GM19025 (cell line): Measurements from ENCODE around the gene CSNK1A1L.

Source experiments
- ATAC-seq: cut with Tn5 transposase; IDR thresholded peaks from one replicate; pipeline ENCODE4 v1.9.1; 2021; ENCODE audit warnings: mild to moderate bottlenecking, low read depth, moderate library complexity; ENCODE audit not compliant: unreplicated experiment

CSNK1A1L gene

GRCh38 chr13:37105251-37105714 lies at the start of gene CSNK1A1L:
Gene CSNK1A1L (minus strand): TSS chr13:37105664. CDS start chr13:37105256, 408 bp downstream.
- no peak for ATAC-seq

GRCh38 chr13:37149380-37149779 lies 43.9 kb upstream of the CSNK1A1L start:
- ATAC-seq, result no peak

- no peak for ATAC-seq
Measured at GRCh38 chr13:37148501-37148900, 43.0 kb upstream of the CSNK1A1L start.

GRCh38 chr13:37144661-37145060 lies 39.2 kb upstream of the CSNK1A1L start:
- ATAC-seq, result no peak

DNA sequence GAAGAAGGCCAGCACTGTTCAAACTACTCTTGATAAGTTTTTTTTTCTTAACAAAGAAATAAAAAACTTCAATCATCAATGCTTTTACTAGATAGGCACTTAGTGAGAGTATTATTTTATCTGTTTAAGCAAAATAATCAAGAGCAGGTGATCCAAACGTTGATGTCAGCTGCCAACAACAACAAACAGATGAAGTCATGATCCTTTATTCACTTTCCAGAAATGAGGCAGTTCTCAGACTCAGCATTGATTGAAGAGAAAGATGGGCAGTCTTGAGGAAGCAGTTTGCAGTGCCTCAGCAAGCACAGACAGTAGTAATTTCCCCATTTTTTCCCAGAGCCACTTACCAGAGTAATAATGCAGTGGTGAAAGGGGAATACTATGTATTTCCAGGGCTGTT lies 38.4 kb upstream of the CSNK1A1L start:
- ATAC-seq, result no peak

- no peak for ATAC-seq
Measured at GRCh38 chr13:37142877-37143276, 37.4 kb upstream of the CSNK1A1L start.

GRCh38 chr13:37141011-37141410 lies 35.5 kb upstream of the CSNK1A1L start:
- no peak for ATAC-seq

DNA sequence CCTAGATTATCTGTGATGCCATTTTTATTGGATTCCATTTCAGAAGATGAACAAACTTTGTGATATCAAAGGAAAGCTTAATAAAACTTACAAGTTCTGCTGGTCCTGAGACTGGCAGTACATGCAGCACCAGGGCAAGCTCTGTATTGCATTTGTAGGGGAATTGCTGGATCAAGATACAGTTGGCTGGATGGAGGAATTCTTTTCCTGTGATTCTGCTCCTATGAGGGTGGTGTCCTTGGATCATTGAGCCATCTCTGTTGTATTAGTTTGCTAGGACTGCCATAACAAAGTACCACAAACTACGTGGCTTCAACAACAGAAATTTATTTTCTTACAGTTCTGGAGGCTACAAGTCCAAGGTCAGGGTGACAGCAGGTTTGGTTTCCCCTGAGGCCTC lies 33.9 kb upstream of the CSNK1A1L start:
- ATAC-seq, result no peak

GRCh38 chr13:37138926-37139325 lies 33.5 kb upstream of the CSNK1A1L start:
- no peak for ATAC-seq

- ATAC-seq, result no peak
Measured at GRCh38 chr13:37138169-37138568, 32.7 kb upstream of the CSNK1A1L start.

DNA sequence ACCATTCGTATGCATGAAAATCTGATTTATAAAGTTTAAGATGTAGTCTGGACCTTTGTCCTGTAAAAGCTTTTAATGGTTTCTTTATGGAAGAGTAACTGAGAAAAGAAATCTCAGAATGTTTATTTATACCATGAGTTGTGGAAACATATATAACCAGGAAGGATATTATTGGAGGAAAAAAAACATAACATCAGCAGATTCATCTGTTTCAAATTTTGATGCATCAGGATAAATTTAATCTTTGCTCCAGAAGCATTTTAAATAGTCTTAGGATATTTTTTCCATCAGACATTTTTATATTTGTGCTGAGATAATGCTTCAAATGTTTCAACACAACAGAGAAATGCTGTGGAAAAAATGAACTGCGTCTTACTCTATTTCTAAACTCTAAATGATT lies 31.2 kb upstream of the CSNK1A1L start:
- ATAC-seq, result no peak

DNA sequence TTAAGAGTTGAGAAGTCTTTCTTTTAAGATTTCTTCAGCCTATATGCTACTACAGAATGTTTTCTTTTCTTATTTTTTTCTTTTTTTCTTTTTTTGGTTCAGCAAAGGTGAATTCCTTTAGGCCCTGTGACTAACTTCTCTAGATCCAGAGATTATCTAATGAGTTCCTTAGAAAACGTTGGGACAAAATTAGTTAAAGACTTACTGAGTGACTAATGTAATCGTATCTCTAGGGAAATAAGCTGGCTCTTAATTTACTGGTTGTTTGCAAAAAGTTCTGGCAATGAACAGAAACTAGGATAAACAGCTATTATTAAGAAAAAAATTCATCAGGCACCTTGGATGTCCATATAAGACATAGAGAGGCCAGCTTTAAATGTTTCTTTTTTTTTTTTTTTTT lies 30.7 kb upstream of the CSNK1A1L start:
- no peak for ATAC-seq

DNA sequence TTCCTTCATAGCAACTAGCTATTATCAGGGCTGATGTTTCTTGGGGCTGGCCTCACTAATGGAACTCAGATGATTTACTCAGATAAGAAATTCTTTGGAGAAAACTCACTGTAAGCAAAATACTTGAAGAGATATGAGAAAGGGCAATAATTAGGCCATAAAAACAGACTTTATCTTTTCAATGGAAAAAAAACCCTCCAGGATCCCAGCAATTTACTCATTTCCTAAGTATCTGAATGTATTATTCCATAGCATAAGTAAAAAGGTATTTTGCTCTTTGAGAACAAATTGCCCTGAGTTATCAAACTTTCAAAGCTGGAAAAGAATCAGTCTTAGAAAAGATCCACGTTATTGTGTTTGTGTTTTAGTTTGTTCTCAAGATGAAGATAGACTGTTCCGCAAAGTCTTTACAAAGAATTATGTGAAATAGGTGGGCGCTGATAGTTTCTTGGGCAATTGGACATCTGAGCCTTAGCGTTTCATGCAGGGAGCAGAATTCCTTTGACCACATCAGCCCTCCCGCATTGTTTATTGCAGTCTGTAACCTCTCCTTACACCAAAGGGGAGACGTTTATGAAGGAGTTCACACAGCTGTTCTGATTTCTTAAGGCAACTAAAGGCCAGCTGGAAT lies 29.1 kb upstream of the CSNK1A1L start:
- ATAC-seq, result no peak

GRCh38 chr13:37132211-37132610 lies 26.7 kb upstream of the CSNK1A1L start:
- ATAC-seq, result no peak

- no peak for ATAC-seq
Measured at GRCh38 chr13:37131092-37131491, 25.6 kb upstream of the CSNK1A1L start.

GRCh38 chr13:37129866-37130265 lies 24.4 kb upstream of the CSNK1A1L start:
- ATAC-seq, result no peak

DNA sequence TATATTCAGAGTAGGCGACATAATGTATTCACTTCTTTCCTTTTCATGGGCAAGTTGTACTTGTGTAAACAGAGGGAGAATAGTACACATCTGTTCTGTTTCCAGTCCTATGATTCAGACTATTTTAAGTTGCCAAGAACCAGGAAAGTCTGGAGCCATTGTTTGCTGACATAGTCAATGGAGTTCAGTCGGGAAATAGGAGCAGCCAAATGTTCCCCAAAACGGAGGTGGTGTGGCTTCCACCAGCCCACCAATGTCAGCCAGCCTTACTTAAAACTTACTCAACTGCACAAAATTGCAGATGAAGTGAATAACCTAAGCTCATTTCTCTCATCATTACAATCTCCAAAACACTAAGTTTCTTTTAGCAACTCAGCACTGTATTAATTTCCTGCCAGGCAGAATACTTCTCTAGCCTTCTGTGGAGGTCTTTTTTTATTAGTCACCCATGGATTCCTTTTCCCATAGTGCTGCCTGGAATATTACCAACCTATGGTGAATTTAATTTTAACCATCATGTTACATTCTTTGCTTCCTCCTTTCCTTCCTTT lies 22.3 kb upstream of the CSNK1A1L start:
- no peak for ATAC-seq

- no peak for ATAC-seq
Measured at GRCh38 chr13:37123337-37123736, 17.9 kb upstream of the CSNK1A1L start.

DNA sequence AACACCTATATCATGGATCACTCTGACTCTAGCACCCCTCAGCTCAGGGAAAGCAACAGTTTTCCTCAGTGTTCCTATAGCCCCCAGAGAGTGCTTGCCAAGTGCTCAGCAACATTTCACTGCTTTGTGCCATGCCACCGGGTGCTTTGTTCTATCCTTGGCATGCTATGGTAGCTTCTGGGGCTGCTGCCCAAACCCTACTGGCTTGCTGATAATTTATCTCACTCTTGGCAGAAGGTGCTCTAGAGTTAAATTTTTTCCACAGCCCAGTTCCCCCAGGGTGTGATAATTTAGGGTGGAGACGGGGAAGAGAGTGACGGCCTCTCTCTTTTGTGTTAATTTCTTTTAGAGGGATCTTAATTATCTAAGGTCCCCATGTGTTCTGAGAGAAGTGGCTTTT lies 12.6 kb upstream of the CSNK1A1L start:
- no peak for ATAC-seq

DNA sequence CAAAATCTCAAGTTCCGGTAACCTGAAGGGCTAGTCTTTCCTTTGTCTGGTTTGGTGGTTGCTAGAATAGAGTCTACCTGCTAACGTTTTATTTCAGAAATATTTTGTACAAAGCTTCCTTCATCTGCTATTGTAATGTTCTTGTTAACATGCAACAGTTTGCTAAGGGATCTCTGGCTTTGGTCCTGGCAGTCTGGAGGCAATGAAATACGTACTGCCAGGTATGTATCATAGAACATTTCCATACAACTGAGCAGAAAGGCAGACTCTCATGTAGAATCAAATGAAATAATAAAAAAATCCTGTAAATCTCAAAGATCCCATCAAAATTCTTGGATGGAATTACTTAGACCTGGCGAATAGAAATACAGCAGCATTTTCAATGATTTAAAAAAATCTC lies 8.8 kb upstream of the CSNK1A1L start:
- ATAC-seq, result no peak

- no peak for ATAC-seq
Measured at GRCh38 chr13:37113534-37113933, 8.1 kb upstream of the CSNK1A1L start.

- no peak for ATAC-seq
Measured at GRCh38 chr13:37109051-37109678, 3.7 kb upstream of the CSNK1A1L start.
